CD4-positive, CD25-positive, alpha-beta regulatory T cell (primary cell): ENCODE data around the gene SPATA12. TPM values are rescaled to one million over a fixed set of nuclear protein-coding genes. Genes with fewer than 3 reads are reported as not detected.

Experiments
- ATAC-seq, 2 donors: fragments of 150-1000 bp; cut with Tn5 transposase; one replicate each; pipeline ENCODE4 v1.10.0; 2021; ENCODE audit warnings: low read depth in 2 of 2, moderate number of reproducible peaks in 2 of 2, moderate library complexity in 1 of 2
- DNase-seq, 3 donors: peaks; one replicate each; pipeline versions ENCODE4 v3.0.0 to v3.0.0-alpha.2; 2012 to 2022; ENCODE audit warnings: mixed read lengths in 1 of 3
- H3K27ac ChIP-seq: one replicate; pipeline ENCODE4 v1.7.0; 2013; ENCODE audit warnings: mild to moderate bottlenecking, low read length; ENCODE audit not compliant: insufficient read depth, poor library complexity, severe bottlenecking
- H3K27me3 ChIP-seq: one replicate; pipeline ENCODE4 v1.7.0; 2013; ENCODE audit warnings: low read length; ENCODE audit not compliant: control insufficient read depth, insufficient read depth
- H3K36me3 ChIP-seq: one replicate; pipeline ENCODE4 v1.7.0; 2013; ENCODE audit warnings: mild to moderate bottlenecking, low read length, moderate library complexity; ENCODE audit not compliant: control insufficient read depth, insufficient read depth
- H3K4me1 ChIP-seq: 2 replicates; pipeline ENCODE4 v1.7.0; 2013; ENCODE audit warnings: mild to moderate bottlenecking, low read length; ENCODE audit not compliant: insufficient read depth, control insufficient read depth, poor library complexity, severe bottlenecking
- H3K4me3 ChIP-seq: one replicate; pipeline ENCODE4 v1.7.0; 2013; ENCODE audit warnings: low read depth, mild to moderate bottlenecking, low read length, moderate library complexity
- H3K9me3 ChIP-seq, 2 experiments: 1 replicate in 1 of 2; 2 replicates in 1 of 2; pipeline ENCODE4 v1.7.0; 2013; ENCODE audit warnings: low read length in 2 of 2, mild to moderate bottlenecking in 1 of 2, moderate library complexity in 1 of 2; ENCODE audit not compliant: control insufficient read depth in 2 of 2
- H3K27ac Mint-ChIP-seq, 3 donors: one replicate each; pipeline ENCODE4 v1.8.0; 2020 to 2022; ENCODE audit warnings: mild to moderate bottlenecking in 3 of 3, mixed read lengths in 3 of 3, moderate library complexity in 2 of 3
- H3K27me3 Mint-ChIP-seq: one replicate; pipeline ENCODE4 v1.8.0; 2022; ENCODE audit warnings: mild to moderate bottlenecking, mixed read lengths
- H3K36me3 Mint-ChIP-seq: one replicate; pipeline ENCODE4 v1.8.0; 2020; ENCODE audit warnings: mixed read lengths
- H3K4me1 Mint-ChIP-seq, 4 donors: one replicate each; pipeline ENCODE4 v1.8.0; 2020 to 2022; ENCODE audit warnings: mixed read lengths in 4 of 4, mild to moderate bottlenecking in 1 of 4
- H3K4me3 Mint-ChIP-seq, 4 donors: one replicate each; pipeline ENCODE4 v1.8.0; 2020 to 2022; ENCODE audit warnings: mild to moderate bottlenecking in 4 of 4, mixed read lengths in 4 of 4, moderate library complexity in 3 of 4
- H3K9me3 Mint-ChIP-seq, 7 donors: one replicate each; pipeline ENCODE4 v1.8.0; 2020 to 2022; ENCODE audit warnings: mixed read lengths in 7 of 7, mild to moderate bottlenecking in 3 of 7, moderate library complexity in 2 of 7
- polyA plus RNA-seq, 4 donors: library from polyadenylated mRNA; unstranded; fragments of 300-500 nt; fragmentation: Illumina TruSeq; gene quantifications; one replicate each; pipeline ENCODE4 v1.2.3, GENCODE V29; 2021
- total RNA-seq: library from RNA; stranded (reverse); gene quantifications from one replicate; pipeline ENCODE4 v1.2.3, GENCODE V29; 2022

Gene SPATA12
- total and polyA plus RNA-seq, 5 donors from 2014 or later: not detected

DNA sequence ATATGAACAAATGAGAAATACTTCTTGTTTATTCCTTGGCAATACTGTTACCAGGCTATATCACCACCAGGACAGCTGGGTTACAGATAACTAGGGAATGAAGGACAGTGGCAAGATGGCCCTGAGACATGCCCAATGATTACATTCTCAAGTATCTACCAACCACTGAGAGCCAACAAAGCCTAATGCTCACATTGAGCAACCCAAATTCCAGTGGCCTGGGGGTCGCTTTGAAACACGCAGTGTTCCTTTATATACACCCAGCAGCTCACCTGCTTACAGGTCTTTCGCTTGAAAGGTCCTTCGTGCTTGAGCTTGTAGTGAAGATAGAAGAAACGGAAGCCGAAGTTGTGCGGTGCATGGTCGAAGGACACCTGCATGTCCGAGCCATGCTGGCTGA, 45.1 kb downstream of the SPATA12 start:
- Histone ChIP-seq H3K36me3 (no peaks in the 10 kb centered on the region), H3K27me3 (peaks cover 5% of the 10 kb centered on the region), H3K4me1 (no peaks in the 10 kb centered on the region), H3K4me3 (no peak overlapping the region), H3K9me3 (no peaks in the 10 kb centered on the region), H3K27ac (no peak overlapping the region)
- peaks cover 25% of the 10 kb centered on the region for H3K27me3 Mint-ChIP-seq
- peaks cover 0 to 1% (median 0%) of the 10 kb centered on the region in 4 donors for H3K4me1 Mint-ChIP-seq
- ATAC-seq (no peak), DNase-seq (no peak)
- no peaks in the 10 kb centered on the region for H3K36me3 Mint-ChIP-seq
- no peaks in the 10 kb centered on the region for H3K9me3 Mint-ChIP-seq
- no peak overlapping the region for H3K4me3 Mint-ChIP-seq
- no peak overlapping the region for H3K27ac Mint-ChIP-seq

DNA sequence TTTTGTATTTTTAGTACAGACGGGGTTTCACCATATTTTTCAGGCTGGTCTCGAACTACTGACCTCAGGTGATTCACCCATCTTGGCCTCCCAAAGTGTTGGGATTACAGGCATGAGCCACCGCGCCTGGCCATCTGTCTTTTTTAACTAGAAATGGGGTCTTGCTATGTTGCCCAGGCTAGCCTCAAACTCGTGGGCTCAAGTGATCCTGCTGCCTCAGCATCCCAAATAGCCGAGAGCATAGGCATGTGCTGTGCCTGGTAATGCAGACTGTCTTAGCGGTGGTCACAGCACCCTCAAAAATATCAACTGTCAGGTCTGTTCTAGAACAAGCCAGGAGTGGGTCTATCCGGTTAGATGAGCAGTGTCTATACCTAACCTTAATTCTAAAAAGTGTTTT, 48.2 kb downstream of the SPATA12 start:
- Histone ChIP-seq H3K36me3 (no peaks in the 10 kb centered on the region), H3K27me3 (peaks cover 3% of the 10 kb centered on the region), H3K4me1 (no peaks in the 10 kb centered on the region), H3K9me3 (no peaks in the 10 kb centered on the region), H3K27ac (no peak overlapping the region), H3K4me3 (no peak overlapping the region)
- Mint-ChIP-seq H3K27me3 (peaks cover 15% of the 10 kb centered on the region), H3K27ac (no peak overlapping the region), H3K4me1 (peaks cover 0 to 4% (median under 1%) of the 10 kb centered on the region in 4 donors), H3K9me3 (peaks cover 0 to 2% (median 0%) of the 10 kb centered on the region in 7 donors), H3K4me3 (no peak overlapping the region), H3K36me3 (no peaks in the 10 kb centered on the region)
- no peak for ATAC-seq
- DNase-seq: no peak

DNA sequence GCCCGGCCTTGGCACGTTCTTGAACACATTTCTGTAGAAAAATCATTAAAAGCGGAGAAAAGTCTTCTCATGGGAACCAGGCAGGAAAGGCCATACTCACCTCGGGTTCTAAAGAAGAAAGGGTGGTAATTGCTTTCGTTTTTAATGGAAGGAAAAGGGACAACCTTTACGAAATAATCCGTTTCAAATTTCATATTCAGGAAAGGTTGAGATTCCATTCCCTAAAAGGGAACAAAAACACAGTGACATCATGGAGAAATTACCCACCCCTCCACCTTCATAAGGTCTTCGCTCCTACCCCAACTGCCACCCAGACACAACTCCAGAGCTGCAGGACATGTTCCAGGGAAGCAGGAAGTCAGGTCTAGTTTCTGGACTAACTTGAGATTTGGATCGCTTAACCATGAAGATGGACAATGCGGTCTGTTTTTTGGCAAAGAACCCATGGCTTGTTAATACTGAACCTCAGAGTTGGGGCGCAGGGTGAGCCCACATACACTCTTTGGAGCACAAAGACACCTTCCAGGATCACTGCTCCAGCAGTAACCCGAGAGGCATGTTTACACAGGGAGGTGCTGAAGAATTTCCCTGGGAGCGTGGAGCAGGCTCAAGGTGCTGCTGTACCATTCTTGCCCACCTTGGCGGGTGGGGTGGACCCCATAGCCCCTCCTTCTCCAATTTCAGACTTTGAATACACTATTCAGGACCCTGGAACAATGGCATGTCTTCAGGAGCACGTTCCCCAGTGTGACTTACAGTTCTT, 49.2 kb downstream of the SPATA12 start:
- Mint-ChIP-seq H3K36me3 (no peaks in the 10 kb centered on the region), H3K4me1 (peaks cover 0 to 4% (median under 1%) of the 10 kb centered on the region in 4 donors), H3K9me3 (peaks cover 0 to 2% (median 0%) of the 10 kb centered on the region in 7 donors), H3K27me3 (peaks cover 10% of the 10 kb centered on the region), H3K4me3 (no peak overlapping the region), H3K27ac (no peak overlapping the region)
- Histone ChIP-seq H3K36me3 (no peaks in the 10 kb centered on the region), H3K9me3 (no peaks in the 10 kb centered on the region), H3K27me3 (peaks cover 3% of the 10 kb centered on the region), H3K27ac (no peak overlapping the region), H3K4me1 (no peaks in the 10 kb centered on the region), H3K4me3 (no peak overlapping the region)
- ATAC-seq (no peak), DNase-seq (no peak)

DNA sequence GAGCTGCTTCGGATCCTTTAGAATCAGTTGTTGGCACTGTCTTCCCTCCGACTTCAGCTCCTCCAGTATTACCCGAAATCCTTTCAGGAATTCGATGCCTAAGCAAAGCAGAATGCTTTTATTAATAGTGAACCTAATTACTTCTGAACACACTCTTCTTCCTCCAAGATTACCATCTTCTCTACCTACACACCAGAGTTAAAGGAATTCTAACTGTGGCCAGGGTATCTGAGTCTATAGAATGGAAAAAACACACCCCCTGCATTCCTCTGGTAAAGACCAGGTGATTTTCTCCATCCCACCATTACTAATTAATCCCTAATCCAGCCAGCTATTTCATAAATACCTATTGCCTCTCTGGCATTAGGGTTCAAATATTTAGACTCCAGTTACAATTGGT, 49.8 kb downstream of the SPATA12 start:
- DNase-seq (no peak), ATAC-seq (no peak)
- Histone ChIP-seq H3K4me1 (no peaks in the 10 kb centered on the region), H3K36me3 (no peaks in the 10 kb centered on the region), H3K27ac (no peak overlapping the region), H3K27me3 (peaks cover 3% of the 10 kb centered on the region), H3K4me3 (no peak overlapping the region), H3K9me3 (no peaks in the 10 kb centered on the region)
- no peak overlapping the region for H3K4me3 Mint-ChIP-seq
- no peak overlapping the region for H3K27ac Mint-ChIP-seq
- no peaks in the 10 kb centered on the region for H3K36me3 Mint-ChIP-seq
- H3K27me3 Mint-ChIP-seq: peaks cover 9% of the 10 kb centered on the region
- peaks cover 0 to 4% (median under 1%) of the 10 kb centered on the region in 4 donors for H3K4me1 Mint-ChIP-seq
- peaks cover 0 to 2% (median 0%) of the 10 kb centered on the region in 7 donors for H3K9me3 Mint-ChIP-seq

DNA sequence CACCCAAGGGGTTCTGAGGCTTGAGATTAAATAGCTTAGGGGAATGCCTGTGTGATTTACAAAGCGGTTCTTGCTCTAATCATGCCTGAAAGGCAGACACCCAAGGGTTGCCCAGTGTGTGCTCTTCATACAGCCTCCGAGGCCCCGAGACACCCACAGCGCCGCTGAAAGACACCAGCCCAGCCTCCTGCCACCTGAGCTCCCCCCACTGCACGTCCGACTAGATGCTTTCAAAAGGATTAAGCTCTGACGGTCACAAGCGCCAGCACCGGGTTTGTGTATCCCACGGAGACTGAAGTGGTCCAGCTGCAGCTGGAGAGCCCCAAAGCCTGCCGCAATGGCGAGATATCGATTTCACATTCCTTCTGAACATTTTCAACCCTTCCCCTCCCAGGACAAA, 50.3 kb downstream of the SPATA12 start:
- Histone ChIP-seq H3K27ac (no peak overlapping the region), H3K27me3 (peaks cover 3% of the 10 kb centered on the region), H3K9me3 (no peaks in the 10 kb centered on the region), H3K36me3 (no peaks in the 10 kb centered on the region), H3K4me3 (no peak overlapping the region), H3K4me1 (no peaks in the 10 kb centered on the region)
- no peak for DNase-seq
- no peaks in the 10 kb centered on the region for H3K36me3 Mint-ChIP-seq
- no peak overlapping the region for H3K27ac Mint-ChIP-seq
- H3K27me3 Mint-ChIP-seq: peaks cover 9% of the 10 kb centered on the region
- no peak for ATAC-seq
- H3K4me1 Mint-ChIP-seq: peaks cover 0 to 4% (median under 1%) of the 10 kb centered on the region in 4 donors
- H3K4me3 Mint-ChIP-seq: no peak overlapping the region
- H3K9me3 Mint-ChIP-seq: peaks cover 0 to 2% (median 0%) of the 10 kb centered on the region in 7 donors

DNA sequence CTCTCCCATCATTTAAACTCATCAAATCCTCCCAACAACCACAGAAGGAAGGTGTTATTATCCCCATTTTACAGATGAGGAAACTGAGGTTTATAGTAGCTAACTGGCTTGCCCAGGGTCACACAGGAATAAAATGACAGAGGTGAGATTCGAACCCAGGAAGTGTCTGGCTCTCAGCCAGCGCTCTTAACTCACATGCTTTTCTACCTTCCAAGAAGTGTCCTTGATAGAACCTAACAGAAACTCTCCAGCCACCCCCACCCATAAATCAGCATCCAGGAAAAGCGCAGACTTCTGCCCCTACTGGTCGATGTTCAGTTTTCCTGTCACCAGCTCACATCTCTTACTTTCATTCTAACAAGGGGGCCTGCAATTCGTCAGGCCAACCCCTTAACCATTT, 51.7 kb downstream of the SPATA12 start:
- H3K4me3 Mint-ChIP-seq: no peak overlapping the region
- no peaks in the 10 kb centered on the region for H3K36me3 Mint-ChIP-seq
- ATAC-seq (no peak), DNase-seq (no peak)
- no peaks in the 10 kb centered on the region for H3K36me3 ChIP-seq
- no peak overlapping the region for H3K27ac ChIP-seq
- no peaks in the 10 kb centered on the region for H3K27me3 ChIP-seq
- peaks cover 0 to 2% (median 0%) of the 10 kb centered on the region in 7 donors for H3K9me3 Mint-ChIP-seq
- peaks cover 15% of the 10 kb centered on the region for H3K27me3 Mint-ChIP-seq
- no peaks in the 10 kb centered on the region for H3K9me3 ChIP-seq
- H3K27ac Mint-ChIP-seq: no peak overlapping the region
- peaks cover 0 to 3% (median under 1%) of the 10 kb centered on the region in 4 donors for H3K4me1 Mint-ChIP-seq
- no peak overlapping the region for H3K4me3 ChIP-seq
- no peaks in the 10 kb centered on the region for H3K4me1 ChIP-seq

DNA sequence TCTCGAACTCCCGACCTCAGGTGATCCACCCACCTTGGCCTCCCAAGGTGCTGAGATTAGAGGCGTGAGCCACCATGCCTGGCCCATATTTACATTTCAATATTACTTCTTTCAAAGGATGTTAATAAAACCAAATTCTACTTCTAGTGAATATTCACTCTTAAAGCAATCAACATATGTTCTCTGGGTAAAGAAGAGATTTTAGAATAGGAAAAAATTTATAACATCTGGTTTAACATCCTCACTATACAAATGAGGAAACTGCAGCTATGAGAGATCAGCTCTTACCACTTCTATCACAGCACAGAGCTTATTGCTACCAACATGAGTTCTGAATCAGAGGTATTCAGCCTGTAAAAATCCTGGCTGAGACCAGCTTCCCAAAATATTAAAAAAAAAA, 56.0 kb downstream of the SPATA12 start:
- Mint-ChIP-seq H3K36me3 (no peaks in the 10 kb centered on the region), H3K27me3 (peaks cover 20% of the 10 kb centered on the region), H3K4me3 (no peak overlapping the region), H3K9me3 (peaks cover 0 to 2% (median 0%) of the 10 kb centered on the region in 7 donors), H3K4me1 (peaks cover 0 to 3% (median under 1%) of the 10 kb centered on the region in 4 donors), H3K27ac (no peak overlapping the region)
- Histone ChIP-seq H3K4me1 (no peaks in the 10 kb centered on the region), H3K27ac (no peak overlapping the region), H3K4me3 (no peak overlapping the region), H3K27me3 (peaks cover 3% of the 10 kb centered on the region), H3K36me3 (no peaks in the 10 kb centered on the region), H3K9me3 (no peaks in the 10 kb centered on the region)
- ATAC-seq (no peak), DNase-seq (no peak)

DNA sequence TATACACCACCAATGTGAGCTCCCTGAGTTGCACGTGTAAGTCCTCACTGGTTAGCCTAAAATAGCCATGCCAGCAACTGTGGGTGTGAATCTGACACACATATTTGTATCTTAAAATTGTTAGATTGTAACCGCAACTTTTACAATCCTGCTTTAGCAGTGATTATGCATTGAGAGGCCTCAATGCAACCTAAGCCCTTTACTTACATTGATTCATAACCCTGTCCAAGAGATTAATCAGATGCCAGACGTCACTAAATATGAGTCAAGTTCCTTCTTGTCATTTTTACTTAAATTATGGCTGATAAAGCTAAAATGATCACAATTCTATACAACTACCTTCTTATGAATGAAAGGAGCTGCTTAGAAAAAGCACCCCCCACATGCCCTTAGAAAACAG, 57.8 kb downstream of the SPATA12 start:
- H3K27me3 Mint-ChIP-seq: peaks cover 16% of the 10 kb centered on the region
- no peak for DNase-seq
- H3K36me3 ChIP-seq: no peaks in the 10 kb centered on the region
- no peaks in the 10 kb centered on the region for H3K36me3 Mint-ChIP-seq
- H3K27me3 ChIP-seq: peaks cover 3% of the 10 kb centered on the region
- H3K4me3 Mint-ChIP-seq: no peak overlapping the region
- no peaks in the 10 kb centered on the region for H3K9me3 Mint-ChIP-seq
- H3K4me1 ChIP-seq: no peaks in the 10 kb centered on the region
- no peaks in the 10 kb centered on the region for H3K9me3 ChIP-seq
- no peak overlapping the region for H3K27ac Mint-ChIP-seq
- H3K4me3 ChIP-seq: no peak overlapping the region
- ATAC-seq: no peak
- no peaks in the 10 kb centered on the region for H3K4me1 Mint-ChIP-seq
- no peak overlapping the region for H3K27ac ChIP-seq
